ENCODE results near the gene OR5B12.
A peak's percentile ranks its signal among the peaks of the same experiment; 100 is the strongest.
"Not testable (repeated sequence)": the region's sequence is repeated elsewhere in the genome, so short reads cannot be mapped to it uniquely, and the experiment has no call there.

OR5B12 gene

DNA sequence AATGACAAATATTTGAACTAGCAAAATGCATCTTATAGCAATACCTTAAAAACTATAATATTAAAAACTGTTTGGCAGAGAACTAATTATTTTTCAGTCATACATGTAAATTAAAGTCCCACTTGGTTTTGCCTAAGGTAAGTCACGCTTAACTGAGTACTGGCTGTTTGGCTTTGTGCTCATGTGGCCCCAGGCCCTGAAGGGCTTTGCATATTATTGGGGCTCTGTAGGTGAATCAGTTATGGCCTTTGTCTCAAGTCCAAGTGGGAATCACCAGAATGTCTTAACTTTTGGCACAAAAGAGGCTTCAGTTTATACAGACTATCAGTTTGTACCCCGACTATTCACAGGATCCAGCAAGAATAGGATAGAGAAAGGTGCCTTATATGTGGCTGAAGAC is 42.4 kb downstream of the OR5B12 start:
- not testable (repeated sequence) for H3K36me3 Mint-ChIP-seq (ENCODE audit: low read depth); H3K4me1 Mint-ChIP-seq; H3K27me3 Mint-ChIP-seq; H3K27ac Mint-ChIP-seq; H3K4me3 Mint-ChIP-seq; DNase-seq; ATAC-seq
- H3K9me3 Mint-ChIP-seq = peaks cover 13% of the 10 kb centered on the region

- no peaks in the 10 kb centered on the region for H3K36me3 Mint-ChIP-seq (ENCODE audit: low read depth)
- peaks cover 14% of the 10 kb centered on the region for H3K9me3 Mint-ChIP-seq
- H3K27me3 Mint-ChIP-seq = no peaks in the 10 kb centered on the region
- ATAC-seq = peak; percentile 55
- H3K27ac Mint-ChIP-seq = no peak overlapping the region
- H3K4me1 Mint-ChIP-seq = peaks cover 8% of the 10 kb centered on the region
- H3K4me3 Mint-ChIP-seq = no peak overlapping the region
- DNase-seq = no peak
These were observed 46.5 kb downstream of the OR5B12 start for GRCh38 chr11:58395581-58395980.

DNA sequence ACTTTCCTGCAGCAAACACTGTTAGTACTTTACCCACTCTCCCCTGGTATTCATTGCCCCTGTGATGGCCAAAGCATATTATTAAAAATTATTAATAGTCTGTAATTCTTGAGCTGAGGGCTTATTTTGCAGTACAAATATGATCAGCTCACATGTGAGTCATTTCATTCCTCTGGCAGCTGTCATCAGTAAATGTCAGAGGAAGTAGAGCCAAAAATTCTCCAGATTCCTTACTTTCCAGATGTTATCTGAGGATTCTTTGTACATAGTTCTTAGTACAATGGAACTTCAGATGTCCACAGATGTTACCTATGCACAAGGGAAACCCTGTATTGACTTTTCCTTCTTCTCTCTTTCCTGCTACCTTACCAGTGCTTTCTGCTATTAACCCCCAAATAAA is 47.8 kb downstream of the OR5B12 start:
- no peak for DNase-seq
- H3K9me3 Mint-ChIP-seq = peaks cover 14% of the 10 kb centered on the region
- peaks cover 8% of the 10 kb centered on the region for H3K4me1 Mint-ChIP-seq
- H3K27ac Mint-ChIP-seq = no peak overlapping the region
- no peak for ATAC-seq
- no peak overlapping the region for H3K4me3 Mint-ChIP-seq
- no peaks in the 10 kb centered on the region for H3K36me3 Mint-ChIP-seq (ENCODE audit: low read depth)
- H3K27me3 Mint-ChIP-seq = no peaks in the 10 kb centered on the region

DNA sequence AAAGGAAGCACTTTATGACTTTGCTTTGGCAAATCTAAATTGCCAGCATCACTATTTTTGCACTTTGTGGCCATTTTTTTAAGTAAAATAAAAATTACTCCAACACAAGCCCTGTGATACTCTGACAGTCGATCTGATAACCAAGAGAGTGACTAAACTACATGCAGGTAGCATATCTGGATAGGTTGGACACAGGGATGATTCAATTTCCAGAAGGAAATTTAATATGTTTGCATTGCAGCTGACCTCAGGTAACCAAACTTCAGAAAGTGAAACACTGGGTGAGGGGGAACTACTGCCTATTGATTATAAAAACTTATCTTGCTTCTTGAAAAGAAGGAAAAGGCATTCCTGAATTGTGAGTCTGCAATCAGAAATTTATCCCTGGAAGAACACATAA is 49.3 kb downstream of the OR5B12 start:
- Mint-ChIP-seq H3K27ac (no peak overlapping the region), H3K9me3 (peaks cover 14% of the 10 kb centered on the region), H3K4me1 (peaks cover 8% of the 10 kb centered on the region), H3K36me3 (ENCODE audit: low read depth) (no peaks in the 10 kb centered on the region), H3K4me3 (no peak overlapping the region), H3K27me3 (no peaks in the 10 kb centered on the region)
- no peak for ATAC-seq
- no peak for DNase-seq

- ATAC-seq = peak; percentile 13
- H3K27me3 Mint-ChIP-seq = no peaks in the 10 kb centered on the region
- peaks cover 14% of the 10 kb centered on the region for H3K9me3 Mint-ChIP-seq
- no peak overlapping the region for H3K27ac Mint-ChIP-seq
- no peak overlapping the region for H3K4me3 Mint-ChIP-seq
- peaks cover 8% of the 10 kb centered on the region for H3K4me1 Mint-ChIP-seq
- no peak for DNase-seq
- H3K36me3 Mint-ChIP-seq (ENCODE audit: low read depth) = no peaks in the 10 kb centered on the region
These were observed 50.2 kb downstream of the OR5B12 start for GRCh38 chr11:58391879-58392278.

DNA sequence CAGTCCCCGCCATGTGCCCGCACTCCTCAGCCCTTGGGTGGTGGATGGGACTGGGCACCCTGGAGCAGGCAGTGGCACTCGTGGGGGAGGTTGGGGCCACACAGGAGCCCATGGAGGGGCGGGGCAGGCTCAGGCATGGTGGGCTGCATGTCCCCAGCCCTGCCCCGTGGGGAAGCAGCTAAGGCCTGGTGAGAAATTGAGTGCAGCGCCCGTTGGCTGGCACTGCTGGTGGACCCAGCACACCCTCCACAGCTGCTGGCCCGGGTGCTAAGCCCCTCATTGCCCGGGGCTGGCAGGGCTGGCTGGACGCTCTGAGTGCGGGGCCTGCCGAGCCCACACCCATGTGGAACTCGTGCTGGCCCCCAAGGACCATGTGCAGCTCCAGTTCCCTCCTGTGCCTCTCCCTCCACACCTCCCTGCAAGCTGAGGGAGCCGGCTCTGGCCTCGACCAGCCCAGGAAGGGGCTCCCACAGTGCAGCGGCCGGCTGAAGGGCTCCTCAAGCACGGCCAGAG is 51.4 kb downstream of the OR5B12 start:
- no peak overlapping the region for H3K27ac Mint-ChIP-seq
- peaks cover 11% of the 10 kb centered on the region for H3K9me3 Mint-ChIP-seq
- no peak for DNase-seq

More for the DNA sequence above, 51.4 kb downstream of the OR5B12 start:
- no peak overlapping the region for H3K4me3 Mint-ChIP-seq
- H3K36me3 Mint-ChIP-seq (ENCODE audit: low read depth) = peaks cover 1% of the 10 kb centered on the region
- H3K4me1 Mint-ChIP-seq = peaks cover 6% of the 10 kb centered on the region
- ATAC-seq = no peak
- no peaks in the 10 kb centered on the region for H3K27me3 Mint-ChIP-seq
